Activated CD4-positive, alpha-beta T cell treated with anti-CD3 and anti-CD28 coated beads, Interleukin-2, amount 50 U/mL, for 24 hours (primary cell): ENCODE data around the gene SLC25A26.

Experiments
- DNase-seq, 2 donors: peaks; one replicate each; pipeline ENCODE4 v3.0.0-alpha.2; 2020; ENCODE audit warnings: low read depth in 1 of 2, low spot score in 1 of 2

The SLC25A26 gene

DNA sequence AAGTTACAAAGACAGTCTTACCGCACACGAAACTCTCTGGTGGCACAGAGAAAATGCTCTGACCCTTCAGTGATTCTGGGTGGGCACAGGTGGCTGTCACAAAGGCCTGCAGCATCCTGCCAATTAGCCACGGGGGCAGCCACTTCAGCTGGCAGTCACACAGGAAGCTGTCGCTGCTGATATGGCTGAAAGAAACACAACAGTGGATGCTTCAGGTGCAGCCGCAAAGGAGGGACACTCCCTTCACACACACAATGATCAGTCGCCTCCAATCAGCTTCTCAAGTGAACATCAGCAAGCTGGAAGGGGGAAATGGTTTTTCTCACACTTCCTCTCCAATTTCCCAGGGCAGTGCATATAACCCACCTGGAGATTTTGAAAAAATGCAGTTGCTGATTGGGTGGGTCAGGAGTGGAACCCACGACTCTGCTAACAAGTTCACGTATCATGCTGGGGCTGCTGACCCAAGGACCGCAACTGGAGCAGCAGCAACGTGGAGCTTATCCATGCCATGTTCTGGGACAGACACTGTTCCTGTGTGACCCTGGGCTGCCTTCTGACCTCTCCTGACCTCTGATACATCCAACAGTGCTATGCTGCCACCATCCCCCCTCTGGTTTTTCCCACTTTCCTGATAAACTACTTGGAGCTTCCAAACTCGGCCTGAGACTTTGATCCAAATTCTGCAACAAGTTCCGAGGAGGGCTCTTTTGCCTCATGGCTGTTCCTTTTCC, 173.4 kb downstream of the SLC25A26 start:
- peak in 1 of 2 donors; percentile 25 for DNase-seq

DNA sequence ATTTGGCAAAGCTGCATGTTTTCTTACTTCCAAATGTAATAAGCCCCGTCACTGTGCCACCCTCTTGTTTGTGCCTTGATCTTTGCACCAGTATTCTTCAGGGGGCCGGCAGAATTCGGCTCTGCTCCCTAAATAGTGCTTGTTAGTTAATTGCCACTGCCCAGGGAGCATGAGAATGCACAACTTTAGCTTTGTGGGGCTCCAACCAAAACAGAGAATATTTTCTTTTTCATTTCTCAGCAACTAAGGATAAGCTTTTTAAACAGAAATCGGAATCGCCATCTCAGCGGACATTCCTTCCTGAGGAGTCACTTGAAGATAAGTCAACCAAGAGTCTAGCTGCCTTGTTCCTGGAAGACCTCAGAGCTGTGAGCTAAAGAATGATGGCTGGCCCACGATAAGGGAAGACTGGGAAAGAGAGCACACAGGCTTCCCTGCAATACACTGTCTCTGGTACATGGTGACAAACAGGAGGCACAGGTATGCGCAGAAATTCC, 174.0 kb downstream of the SLC25A26 start:
- DNase-seq = no peak

DNA sequence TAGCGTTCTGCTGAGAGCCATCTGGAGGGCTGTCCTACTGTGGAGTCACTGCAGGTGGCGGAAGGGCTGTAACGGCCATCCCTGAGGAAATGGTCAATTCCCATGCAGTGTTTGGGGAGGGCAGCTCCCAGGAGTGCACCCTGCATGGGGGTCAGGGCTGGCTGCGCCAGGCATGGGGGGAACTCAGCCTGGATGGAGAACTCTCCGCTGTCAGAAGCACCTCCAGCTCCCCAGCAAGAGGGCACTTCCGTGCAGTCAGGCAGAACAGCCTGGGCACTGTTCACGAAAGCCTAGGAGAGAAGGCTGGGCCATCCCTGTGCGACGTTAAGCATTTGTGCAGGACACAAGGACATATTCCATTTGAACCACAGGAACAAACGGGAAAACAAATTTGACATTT, 174.8 kb downstream of the SLC25A26 start:
- no peak for DNase-seq

DNA sequence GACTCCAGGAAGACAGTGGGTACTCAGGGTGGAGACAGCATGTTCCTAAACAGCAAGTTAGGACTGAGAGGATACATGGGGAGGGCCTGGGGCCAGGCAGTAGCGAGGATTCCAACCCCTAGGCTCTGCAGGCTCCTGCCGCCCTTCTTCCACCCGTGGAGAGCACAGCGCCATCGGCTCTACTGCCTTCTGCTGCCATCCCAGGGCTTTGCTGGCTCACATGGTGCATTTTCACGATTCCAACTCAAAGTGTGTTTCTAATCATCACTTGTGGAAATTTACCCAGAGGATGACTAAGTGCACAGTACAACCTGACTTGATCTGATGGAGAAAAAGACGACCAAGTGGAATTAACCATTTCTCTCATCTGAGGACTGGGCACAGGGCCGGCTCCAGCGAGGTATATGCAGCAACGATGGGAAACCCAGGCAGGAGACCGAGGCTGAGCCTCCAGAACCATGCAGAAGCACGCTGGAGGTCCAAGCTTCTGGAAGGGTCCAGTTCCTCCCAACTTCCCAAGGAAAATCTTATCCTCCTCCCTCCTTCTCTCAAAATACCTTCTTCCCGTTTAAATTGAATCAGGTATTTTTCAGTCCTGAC, 175.5 kb downstream of the SLC25A26 start:
- no peak for DNase-seq

DNA sequence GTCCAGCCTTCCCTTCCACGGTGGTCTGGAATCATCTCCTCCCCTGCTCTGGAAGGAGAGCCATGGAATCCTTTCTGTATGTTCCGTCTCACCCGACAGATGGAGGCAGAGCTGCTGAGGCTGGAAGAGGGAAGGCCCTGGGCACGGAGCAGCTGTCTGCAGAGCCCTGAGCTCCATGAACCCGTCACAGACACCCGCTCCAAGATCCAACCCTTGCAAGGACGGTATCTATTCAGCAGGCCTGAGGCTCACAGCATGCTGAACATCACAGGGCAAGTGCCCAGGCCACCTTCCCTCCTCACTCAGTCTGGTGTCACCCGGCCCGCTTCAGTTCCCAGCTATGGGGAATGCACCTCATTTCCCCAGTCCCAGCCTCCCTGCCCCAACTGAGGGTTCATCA, 176.1 kb downstream of the SLC25A26 start:
- no peak for DNase-seq

DNA sequence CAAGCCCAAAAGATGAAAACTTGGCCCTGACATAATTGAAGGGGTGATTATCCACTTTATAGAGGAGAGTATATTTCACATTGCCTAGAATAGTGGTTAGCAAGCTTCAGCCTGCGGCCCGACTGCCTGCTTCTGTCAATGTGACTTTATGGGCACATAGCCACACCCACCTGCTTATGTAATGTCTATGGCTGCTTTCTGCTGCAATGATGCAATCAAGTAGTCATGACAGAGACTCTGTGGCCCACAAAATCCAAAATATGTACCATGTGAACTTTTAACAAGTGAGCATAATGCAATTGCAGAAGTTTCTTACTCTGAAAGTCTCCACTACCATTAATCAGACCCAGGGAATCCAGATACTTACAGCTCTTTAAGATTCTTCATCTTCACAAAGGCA, 176.9 kb downstream of the SLC25A26 start:
- no peak for DNase-seq

DNA sequence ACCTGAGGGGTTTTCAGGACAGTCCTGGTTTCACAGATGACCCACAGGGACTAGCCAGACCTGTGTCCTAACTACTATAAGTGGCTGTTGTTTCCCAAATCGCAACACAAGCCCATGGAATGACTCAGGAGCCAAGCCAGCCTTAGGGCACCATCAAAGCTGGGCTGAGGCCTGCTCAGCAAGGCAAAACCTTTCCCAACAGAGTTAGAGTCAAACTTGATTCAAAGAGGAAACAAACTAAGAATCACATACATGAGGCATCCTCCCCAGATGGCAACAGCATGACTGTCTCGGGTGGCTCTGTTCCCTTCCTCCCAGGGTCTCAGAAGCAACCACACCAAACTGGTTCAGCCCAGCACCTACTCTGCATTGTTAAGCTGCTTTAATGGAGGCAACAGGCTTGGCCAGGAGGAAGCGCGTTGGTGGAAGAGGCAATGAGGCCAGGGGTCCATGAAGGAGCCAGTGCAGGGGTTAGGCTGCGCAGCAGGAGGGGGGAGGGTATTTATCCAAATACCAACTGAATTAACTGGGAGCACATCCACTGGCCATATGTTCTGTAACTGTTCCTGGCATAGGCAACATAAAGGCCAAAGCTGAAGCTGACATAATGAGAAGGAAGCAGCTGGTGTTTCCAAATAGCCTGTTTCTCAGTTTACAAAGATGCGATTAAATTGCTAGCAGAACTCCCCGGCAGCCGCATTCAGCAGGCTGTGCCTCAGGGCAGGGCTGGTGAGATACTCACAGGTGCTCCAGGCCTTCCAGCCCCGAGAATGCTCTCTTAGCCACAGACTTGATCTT, 177.6 kb downstream of the SLC25A26 start:
- no peak for DNase-seq

DNA sequence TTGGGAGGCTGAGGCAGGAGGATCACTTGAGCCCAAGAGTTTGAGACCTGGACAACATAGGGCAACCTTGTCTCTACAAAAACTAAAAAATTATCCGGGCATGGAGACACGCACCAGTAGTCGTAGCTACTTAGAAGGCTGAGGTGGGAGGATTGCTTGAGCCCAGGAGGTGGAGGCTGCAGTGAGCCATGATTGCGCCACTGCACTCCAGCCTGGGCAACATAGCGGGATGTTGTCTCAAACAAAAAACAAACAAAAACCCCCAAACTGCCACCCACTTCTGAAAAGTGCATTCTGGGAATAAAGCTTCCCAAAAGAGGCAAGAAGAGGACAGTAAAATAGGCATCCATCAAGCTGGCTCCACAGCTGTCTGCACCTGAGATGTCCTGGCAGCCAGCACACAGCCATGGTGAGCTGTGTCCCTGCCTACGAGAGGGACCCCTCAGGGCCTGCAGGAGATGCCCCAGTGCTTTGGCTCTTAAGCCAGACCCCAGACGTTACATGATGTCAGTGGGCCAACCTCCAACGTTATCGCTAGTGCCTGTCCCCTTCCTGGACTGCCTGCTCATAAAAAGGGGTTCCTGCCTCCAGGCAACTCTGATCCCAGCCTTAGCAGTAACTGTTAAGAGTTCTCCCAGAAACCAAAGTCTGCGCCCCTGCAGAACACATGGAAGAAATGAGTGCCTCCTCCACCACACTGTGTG, 178.9 kb downstream of the SLC25A26 start:
- no peak for DNase-seq

DNA sequence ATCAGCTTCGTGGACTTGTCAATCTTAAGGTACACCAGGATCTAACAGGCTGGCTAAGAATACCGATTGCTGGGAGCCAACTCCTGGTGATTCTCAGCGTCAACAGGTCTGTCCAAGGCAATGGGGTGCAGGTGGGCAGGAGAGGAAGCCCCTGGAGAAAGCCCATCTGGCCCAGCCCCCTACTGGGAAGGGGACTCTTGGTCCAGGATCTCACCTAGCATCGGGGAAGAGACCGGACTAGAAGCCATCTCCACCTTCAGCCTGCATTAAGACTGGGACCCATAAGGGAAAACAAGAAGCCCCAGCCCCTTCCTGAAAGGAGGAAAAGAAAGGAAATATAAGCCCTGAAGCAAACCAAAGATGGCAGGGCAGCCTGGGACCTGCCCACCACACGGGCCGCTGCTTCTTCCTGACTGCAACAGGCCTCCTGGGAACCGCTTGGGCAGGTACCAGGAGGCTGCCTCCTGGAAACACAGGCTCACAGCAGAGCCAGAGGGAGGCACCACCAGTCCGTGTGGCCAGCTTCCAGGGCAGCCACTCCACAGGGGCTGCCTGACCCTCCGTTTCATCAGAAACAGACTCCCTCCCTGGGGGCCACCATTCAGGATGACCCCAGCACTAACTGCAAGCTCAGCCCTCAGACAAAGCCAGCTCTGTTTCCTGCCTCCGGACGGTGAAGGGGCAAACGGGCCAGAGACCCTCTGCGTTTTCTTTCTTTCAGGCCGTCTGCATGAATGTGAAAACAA, 179.8 kb downstream of the SLC25A26 start:
- DNase-seq = no peak

DNA sequence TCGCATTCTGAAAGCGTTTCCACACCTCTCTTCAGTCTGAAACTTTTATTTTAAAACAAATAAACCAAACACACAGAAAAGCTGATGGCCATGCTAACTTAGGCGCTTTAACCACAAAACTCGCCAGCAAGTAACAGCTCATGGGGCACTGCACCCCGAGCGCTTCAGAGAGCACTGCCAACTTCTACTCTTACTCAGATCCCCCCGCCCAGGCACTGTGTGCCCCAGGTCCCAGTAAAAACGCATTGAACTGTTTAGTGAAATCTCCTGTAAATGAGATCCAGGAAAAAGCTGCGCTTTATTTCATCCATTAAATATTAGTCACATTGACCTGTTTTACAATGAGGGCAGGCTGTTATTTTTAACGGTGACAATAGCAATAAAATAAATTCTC, 180.4 kb downstream of the SLC25A26 start:
- no peak for DNase-seq

DNA sequence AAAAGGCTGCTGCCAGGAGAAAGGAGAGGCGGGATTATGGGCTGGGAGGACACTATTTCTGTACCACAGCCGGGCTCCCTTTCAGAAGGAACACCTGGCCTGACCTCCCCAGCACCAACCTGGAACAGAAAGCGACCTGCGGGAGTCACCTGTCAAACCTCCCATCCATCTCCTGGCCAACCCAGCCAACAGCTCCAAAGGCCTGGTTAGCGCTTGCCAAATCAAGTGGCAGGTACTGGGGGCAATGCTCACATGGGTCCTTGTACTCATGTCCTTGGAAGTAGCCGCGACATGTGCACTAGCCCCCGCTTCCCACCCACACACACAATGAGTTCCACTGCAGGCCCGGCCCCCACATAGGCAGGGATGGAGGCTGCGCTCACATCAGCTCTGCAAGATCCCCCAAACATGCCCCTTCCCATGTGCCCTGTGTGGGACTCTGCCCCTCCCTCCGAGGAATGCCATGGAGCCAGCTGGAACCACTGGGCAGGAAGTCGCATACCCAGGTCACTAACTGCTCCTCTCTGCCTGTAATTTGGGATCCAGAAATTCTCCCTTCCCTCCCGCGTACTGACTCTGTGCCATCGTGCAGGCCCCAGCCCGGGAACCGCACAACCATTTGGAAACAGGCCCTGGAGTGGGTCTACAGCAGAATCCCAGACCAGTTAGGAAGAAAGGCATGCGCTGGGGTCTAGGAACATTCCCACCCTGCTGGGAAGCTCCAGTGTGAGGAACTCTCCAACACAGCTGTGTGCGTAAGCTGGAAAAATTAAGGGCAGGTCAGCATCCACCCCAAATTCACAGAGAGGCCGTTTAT, 181.1 kb downstream of the SLC25A26 start:
- DNase-seq = no peak

DNA sequence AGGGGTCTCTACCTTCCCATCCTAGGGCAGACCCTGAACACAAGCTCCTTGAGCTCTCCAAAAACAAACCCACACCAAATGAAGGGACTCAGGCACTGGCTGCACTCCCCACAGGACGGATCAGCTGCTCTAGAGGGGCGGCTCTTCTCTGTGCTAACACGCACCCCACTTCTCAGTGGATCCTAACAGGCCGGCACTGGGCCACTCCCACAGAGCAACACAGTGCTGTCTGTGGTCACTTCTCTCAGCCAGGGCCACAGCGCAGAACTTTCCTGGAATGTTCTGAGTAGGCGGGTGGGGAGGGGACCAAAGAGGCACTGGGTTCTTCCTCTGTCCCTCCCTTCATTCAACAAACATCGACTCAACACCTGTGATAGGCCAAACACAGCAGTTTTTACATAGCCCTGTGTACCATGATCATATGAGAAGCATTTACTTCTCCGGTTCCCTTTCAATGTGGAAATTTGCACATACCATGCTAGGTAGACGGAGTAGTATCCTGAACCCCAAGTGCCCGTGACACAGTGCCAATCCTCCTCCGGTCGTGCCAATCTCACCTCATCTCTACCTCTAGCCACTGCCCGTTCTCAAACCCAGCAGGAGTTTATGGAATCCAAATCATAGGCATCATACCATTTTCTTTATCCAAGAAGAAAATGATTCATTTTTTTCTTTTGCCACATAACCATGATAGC, 181.9 kb downstream of the SLC25A26 start:
- DNase-seq = no peak

DNA sequence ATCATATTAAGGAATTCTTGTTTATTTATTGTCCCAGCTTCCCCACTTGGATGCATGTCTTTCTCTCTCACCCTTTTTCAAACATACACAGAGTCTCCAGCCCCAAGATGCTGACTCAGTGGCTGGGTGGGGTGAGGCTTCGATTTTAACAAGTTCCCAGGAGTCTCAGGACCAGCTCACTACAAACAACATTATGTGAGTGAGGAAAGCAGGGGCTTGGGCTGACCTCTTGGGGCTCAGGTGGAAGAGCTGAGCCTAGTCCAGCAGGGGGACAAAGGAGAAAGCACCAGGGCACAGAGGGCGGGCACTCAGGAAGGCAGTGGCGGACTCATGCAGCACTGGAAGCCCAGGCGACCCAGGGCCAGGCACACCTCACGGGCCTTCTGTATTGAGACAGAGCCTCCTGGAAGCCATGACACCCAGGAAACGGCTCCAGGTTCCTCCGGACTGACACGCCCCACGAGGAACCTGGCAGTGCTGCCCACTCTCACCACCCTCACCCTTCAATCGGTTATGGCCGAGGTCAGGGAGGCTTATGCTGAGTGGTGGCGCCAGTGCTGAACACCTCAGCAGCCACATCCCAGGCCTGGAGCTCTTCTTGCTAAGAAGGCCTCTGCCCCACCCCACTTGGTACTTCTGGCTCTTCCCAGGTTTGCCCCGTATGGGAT, 182.7 kb downstream of the SLC25A26 start:
- no peak for DNase-seq

DNA sequence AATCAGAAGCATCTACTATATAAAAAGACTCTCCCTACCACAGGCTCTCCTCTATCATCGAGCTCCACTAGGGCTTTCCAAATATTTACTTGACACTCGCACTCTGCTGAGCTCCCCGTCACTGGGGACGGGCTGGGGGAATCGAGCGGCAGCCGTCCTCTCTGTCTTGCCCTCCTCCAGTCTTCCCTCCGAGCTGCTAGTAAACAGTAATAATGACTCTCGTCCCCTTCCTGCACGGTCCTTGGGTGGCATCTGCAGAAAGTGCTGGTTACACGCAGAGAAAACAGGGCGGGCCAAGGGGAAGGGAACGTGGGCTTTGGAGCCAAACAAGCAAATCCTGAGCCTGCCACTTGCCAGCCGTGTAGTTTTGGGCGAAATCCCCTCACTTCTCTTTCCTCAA, 183.4 kb downstream of the SLC25A26 start:
- no peak for DNase-seq

DNA sequence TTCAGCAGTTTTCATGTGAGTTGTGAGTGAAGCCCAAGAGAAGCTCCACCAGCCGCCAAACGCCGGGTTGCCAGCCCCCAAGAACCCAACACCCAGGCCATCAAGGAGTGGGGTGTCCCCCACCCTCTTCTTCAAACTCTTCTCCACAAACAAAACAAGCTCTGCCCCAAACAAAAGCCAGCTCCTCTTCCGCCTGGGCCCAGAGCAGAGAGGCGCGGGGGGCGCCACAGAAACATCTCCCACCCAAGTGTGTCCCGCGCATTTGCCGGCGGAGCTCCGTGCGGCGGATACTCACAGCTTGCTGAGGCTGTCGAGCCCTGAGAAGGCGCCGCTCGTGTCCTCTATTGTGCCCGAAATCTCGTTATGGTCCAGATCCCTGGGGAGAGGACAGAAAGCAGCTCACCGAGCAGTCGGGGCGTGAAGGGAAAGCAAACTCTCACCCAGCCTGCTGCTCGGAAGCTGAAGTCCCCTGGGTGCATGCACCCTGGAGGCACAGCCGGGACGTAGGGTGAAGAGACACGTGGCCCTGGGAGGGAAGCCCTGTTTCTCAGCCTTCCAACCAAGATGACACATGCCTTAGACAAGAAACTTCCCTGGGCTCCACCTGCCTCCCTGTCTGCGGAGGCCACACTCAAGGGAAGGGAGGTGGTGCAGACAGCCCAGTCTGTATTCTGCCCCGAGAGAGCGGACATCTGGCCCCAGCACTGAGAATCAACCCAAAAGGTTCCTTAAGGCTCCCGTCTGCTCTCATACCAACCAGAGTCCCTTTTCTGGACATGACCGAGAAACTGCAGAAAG, 184.3 kb downstream of the SLC25A26 start:
- no peak for DNase-seq

DNA sequence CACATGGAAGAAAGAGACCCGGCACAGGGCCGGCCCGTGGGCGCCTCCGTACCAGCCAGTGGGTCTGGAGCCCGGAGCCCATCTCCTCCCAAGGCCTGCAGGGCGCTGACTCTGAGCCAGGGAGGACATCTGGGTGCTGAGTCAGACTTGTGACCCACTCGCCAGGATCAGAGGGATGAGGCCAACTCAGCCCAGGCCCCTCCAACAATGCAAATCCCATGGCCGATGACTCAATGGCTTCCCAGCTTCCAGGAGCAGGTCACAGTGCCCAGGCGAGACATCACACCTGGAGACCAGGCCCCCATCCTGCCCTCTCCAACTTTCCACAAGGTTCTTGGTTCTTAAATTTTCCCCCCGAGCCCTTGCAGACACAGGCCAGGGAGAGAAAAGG, 184.9 kb downstream of the SLC25A26 start:
- DNase-seq = no peak

DNA sequence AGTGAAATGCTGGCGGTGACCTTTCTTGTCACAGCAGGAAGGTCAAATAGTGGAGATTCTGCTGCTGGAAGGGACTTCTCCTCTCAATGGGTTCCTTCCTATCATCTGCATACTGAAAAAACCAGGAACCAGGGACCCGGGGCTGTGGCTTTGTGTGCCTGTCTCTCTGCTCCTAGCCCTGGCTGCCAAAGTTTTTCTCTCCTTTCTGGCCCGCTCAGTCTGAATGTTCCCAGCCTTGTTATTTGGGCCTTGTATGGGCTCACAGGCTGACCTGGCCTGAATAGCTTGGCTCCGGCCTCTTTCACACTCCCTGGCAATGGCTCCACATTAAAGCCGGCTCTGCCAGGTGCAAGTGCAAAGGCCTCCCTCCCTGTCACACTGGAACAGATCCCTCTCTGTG, 185.4 kb downstream of the SLC25A26 start:
- DNase-seq = no peak
